T1000 (cell line): ENCODE measurements around the gene IQGAP1.

Source experiments
- DNase-seq: peaks from one replicate; lab custom pipeline; 2025; ENCODE audit warnings: mixed read lengths; lab: John Stamatoyannopoulos, UW

IQGAP1 gene

DNA sequence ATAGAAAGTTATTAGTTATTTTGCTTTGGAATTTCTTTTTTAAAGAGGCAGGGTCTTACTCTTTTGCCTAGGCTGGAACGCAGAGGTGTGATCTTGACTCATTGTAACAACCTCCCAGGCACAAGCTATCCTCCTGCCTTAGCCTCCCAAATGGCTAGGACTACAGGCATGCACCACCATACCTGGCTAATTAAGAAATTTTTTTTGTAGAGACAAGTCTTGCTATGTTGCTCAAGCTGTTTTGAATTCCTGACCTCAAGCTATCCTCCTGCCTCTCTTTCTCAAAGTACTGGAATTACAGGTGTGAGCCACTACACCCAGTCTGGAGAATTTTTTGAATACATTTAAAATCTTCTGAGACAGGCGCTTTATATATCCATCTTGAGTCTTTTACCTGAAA lies 49.5 kb downstream of the IQGAP1 start:
- no peak for DNase-seq

DNA sequence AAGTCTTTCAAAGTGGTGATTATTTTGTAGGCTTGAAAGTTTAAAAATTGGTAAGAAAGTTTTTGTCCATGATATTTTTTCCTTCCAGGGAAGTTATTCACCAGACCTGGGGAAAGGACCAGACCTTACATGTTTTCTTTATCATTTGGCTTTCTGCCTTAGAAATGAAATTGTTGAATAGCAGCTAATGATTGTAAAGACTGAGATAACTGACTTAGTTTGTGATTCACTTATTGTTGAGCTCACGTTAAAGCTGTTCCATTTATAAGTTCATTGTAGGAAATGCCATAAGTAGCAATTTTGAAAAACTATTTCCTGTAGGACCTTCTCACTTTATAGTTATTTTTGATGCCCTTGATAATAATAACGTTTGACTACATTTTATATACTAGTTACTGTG lies 51.9 kb downstream of the IQGAP1 start:
- DNase-seq: no peak

DNA sequence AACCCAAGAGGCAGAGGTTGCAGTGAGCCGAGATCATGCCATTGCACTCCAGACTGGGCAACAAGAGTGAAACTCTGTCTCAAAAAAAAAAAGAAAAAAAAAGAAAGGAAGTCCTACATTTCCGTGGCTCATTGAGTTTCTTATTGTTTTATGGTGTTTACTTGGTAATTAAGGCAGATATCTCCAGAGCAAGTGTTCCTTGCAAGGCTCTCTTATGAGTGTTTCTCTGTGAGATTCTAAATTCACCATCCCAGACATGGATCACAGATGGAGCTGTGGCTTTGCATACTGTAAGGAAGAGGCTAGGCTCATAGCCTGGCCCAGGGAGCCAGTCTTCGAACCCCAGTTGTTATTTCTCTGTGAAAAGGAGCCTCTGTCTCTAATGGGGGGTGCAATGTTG lies 53.0 kb downstream of the IQGAP1 start:
- no peak for DNase-seq

DNA sequence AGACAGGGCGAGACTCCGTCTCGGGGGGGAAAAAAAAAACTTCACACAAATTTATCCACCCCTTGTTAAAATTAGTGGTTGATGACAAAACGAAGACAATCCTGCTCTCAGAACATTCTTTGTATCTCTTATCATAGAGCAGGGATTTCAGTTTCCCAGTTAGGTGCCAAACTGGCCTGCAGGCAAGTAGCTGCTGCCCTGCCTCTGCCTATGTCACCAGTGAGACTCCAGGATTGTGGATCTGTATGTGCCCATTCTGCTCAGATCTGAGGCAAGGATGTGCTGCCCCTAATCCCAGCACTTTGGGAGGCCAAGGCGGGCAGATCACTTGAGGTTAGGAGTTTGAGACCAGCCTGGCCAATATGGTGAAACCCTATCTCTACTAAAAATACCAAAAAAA lies 54.4 kb downstream of the IQGAP1 start:
- no peak for DNase-seq

DNA sequence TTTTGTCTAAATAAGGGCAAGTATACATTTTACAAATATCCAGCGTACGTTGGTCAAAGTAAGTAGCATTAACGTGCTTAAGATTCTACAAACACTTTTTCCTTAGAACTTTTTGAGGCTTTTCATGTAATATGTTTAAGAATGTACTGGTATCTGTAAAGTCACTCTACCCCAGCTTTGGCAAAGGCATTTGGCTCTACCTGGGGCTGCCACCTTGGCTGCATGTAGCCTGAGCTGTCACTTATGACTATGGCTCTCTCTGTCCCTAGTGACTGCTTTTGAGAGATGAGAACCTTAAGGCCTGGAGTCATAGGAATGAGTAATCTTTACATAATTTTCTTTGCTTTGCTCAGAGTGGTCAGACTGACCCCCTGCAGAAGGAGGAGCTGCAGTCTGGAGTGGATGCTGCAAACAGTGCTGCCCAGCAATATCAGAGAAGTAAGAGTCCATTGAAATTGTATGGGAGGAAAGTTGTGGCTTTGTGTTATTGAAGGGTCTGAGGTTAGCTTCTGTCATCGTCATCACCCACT lies 61.2 kb downstream of the IQGAP1 start:
- no peak for DNase-seq

DNA sequence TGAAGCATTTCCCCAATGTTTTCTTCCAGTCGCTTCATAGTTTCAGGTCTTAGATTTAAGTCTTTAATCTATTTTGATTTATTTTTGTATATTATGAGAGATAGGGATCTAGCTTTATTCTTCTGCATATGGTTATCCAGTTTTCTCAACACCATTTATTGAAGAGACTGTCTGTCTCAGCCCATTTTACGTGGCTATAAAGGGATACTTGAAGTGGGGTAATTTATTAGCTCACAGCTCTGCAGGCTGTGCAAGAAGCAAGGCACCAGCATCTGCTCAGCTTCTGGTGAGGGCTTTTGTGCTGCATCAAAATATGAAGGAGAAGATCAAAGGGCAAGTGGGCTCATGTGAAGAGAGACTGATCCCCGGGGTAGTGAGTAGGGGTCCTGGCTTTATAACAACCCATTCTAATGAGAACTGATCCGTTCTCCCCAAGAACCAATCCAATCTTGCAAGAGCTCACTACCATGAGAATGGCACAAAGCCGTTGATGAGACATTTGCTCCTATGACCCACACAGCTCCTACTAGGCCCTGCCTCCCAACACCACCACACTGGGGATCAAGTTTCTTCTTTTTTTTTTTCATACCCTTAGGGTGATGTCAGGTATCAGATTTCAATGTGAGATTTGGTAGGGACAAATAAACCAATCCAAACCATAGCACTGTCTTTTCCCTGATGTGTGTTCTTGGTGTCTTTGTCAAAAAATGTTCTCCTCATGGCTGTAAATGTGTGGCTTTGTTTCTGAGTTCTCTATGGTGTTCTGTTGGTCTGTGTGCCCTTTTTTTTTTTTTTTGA lies 63.2 kb downstream of the IQGAP1 start:
- DNase-seq: no peak

DNA sequence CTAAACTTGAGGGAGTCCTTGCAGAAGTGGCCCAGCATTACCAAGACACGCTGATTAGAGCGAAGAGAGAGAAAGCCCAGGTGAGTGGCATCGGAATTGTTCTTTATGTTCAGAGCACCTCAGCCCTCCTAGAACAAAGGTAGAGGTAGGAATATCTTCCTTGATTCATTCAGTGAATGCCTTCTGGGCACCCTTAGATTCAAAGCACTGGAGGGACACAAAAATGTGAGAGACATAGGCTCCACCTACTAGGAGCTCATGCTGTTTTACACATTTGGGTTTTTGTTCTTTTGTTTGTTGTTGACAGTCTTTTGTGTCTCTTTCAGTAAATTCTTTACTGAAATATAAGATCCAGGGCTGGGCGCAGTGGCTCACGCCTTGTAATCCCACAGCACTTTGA lies 68.2 kb downstream of the IQGAP1 start:
- DNase-seq: no peak

DNA sequence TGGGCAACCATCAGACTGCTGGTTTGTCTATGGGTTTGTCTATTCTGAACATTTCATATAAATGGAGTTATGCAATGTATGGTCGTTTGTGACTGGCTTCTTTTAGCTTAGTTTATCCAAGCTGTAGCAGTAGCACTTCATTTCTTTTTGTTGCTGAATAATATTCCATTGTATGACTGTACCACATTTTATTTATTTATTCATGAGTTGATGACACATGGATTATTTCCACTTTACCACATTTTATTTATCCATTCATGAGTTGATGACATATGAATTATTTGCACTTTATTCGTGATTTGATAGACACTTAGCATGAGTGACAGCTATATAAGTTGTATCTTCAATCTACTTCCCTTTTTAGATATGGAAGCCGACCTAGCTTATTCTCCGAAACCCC lies 70.0 kb downstream of the IQGAP1 start:
- DNase-seq: no peak

DNA sequence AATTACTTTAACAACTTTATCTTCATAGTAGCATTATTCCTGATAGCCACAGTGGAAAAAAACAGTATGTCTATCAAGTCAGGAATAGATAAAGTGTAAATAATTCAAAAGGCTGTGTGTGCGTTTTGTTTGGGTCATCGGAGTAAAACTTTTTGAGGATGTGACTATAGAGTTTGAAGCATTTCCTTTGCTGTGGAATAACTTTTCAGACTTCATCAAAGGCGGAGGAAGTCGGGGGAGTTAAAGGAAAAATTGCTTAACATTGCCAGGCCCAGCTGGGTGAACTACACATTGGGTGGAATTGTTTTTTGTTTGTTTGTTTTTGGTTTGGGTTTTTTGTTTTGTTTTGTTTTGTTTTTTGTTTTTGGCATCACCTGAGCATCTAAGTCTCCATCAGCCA lies 71.3 kb downstream of the IQGAP1 start:
- DNase-seq: no peak

DNA sequence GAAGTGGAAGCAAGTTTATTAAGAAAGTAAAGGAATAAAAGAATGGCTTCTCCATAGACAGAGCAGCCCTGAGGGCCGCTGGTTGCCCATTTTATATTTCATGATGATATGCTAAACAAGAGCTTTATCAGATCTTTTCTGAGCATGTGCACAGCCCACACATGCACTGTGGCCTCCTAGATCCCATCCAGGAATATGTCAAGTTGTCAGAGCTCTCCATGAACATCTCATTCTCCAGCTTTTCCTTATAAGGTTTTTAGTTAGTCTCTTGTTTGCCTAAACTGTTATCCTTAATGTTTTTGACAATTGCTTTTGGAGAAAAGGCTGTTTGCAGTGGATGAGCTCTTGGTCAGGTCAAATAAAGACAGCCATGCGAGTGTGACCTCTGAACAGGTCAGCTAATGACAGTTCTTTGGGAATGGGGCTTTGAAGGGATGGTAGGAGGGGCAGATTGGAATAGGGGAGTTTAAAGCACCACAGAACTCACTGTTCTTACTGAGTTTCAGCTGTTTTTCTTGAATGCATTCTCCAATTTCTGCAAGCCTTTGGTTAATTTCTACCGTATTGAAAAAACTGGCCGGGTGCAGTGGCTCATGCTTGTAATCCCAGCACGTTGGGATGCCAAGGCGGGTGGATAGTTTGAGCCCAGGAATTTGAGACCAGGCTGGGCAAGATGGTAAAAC lies 72.2 kb downstream of the IQGAP1 start:
- no peak for DNase-seq

DNA sequence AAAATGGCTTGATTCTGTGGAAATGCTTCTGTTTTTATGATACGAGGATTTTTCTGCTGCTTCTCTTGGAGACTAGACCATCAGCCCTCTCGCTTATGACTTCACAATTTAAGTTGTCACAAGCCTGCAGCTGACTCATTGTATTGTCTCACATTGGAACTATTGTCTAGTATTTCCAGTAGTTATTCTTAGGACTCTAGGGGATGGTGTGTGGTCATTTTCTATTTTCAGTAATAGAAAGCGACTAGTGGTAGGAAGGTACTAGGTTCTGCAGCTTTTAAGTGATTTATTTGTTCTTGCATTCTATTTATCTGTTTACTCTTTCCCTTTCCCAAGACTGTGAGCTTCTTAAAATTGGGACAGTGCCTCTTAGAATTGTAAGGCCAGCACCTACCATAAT lies 75.3 kb downstream of the IQGAP1 start:
- no peak for DNase-seq

DNA sequence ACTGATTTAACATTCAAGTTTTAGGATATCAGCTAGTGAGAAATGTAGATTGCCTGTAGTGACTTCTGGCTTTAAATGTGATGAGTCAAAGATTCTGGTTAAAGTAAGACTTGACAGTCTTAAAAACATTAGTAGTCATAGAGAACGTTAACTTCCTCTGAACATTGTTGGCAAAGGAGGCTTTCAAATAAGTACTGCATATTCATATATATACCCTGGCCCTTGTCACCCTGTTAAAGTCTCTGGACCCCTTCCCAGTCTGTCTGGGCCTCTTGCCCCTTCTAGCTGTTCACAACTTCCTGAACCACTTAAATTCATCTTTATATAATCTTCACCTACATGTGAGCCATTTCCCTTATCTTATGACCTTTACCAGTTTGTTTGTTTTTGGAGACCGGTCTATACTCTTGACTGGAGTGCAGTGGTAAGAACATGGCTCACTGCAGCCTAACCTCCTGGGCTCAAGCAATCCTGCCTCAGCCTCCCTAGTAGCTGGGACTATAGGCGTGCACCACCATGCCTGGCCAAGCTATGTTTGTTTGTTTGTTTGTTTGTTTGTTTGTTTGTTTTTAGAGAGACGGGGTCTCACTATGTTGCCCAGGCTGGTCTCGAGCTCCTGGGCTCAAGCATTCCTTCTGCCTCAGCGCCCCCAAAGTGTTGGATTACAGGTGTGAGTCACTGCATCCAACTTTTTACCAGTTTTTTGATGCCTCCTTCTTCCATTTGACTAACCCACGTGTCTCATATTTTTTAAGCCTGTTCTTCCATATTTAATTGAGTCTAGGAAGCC lies 77.3 kb downstream of the IQGAP1 start:
- no peak for DNase-seq

DNA sequence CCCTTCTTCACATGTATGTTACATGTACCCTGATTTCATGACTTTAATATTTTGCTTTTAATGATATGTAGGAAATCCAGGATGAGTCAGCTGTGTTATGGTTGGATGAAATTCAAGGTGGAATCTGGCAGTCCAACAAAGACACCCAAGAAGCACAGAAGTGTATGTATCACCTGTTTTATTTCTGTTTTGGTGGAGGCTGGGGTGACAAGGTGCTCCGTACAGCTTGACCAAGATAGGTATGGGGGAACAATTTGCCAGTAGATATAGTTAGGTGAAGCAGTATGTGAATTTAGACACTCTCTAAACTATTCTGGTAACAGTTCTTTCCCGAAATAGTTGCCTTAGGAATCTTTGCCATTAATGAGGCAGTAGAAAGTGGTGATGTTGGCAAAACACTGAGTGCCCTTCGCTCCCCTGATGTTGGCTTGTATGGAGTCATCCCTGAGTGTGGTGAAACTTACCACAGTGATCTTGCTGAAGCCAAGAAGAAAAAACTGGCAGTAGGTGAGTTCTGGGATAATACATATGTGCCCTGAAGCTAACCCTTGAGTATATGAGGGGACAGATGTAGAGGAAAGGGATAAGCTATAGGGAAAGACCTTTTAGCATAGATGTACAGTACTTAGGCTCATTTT lies 78.0 kb downstream of the IQGAP1 start:
- DNase-seq: no peak

DNA sequence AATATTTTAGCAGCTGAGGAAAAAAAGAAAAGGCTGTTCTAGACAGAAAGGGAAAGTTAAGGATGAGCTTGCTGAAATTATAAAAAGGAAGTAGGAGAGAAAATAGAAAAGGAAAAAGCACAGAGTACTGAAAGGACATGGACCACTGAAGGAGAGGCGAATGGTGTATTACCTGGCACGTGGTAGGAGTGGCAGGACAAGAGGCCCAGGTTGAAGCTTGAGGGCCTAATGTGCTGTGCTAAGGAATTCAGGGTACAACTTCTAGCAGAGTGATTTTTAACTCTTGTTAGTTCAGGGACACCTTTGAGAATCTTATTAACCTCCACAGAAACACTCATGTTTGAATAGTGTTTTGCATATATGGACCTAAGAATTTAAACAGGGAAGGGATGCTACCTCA lies 81.7 kb downstream of the IQGAP1 start:
- no peak for DNase-seq

DNA sequence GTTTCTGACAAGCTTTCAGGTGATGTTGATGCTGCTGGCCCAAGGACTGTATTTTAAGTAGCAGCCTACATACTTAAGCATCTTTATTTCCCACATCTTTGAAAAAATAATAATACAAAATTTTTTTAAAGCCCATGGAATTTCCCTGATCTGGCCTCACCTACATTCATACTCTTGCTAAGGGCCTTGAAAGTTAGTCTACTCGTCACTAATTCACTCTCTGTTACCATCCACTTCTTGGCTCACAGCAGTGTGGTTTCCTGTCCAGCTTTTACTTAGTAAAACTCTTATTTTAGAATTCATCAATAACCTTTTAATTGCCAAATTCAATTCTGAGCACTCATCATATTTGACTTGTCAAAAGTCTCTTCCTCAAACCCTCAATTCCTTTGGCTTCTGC lies 82.4 kb downstream of the IQGAP1 start:
- no peak for DNase-seq

DNA sequence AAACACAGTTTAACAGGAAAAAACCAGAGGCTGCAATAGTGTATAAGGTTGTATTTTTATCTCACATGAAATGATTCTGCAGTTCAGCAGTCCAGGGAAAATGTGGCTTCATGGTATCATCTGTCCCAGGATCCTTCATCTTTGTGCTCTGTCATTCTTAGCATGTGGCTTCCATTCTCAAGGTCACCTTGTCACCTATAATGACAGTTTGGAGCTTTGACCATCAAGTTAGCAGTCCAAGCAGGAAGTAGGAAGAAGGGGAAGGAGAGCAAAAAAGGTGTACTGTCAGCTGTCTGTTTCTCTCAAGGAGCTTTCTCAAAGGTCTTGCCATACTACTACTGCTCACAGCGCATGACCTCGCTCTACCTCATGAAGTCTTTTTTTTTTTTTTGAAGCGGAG lies 83.1 kb downstream of the IQGAP1 start:
- DNase-seq: no peak

DNA sequence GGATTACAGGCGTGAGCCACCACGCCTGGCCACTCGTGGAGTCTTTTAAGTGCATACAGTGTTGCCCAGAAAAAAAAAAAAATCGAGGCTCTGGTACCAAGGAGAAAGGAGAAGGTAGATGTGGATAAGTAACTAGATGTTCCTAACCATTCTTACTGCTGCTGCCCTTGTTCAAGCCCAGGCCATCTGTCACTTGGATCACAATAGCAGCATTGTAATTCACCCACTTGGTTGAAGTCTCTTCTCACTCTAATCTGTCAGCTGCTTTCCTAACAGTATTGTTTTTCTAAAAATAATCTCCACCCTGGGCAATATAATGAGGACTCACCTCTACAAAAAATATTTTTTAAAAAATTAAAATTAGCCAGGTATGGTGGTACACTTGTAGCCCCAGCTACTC lies 83.7 kb downstream of the IQGAP1 start:
- DNase-seq: no peak

DNA sequence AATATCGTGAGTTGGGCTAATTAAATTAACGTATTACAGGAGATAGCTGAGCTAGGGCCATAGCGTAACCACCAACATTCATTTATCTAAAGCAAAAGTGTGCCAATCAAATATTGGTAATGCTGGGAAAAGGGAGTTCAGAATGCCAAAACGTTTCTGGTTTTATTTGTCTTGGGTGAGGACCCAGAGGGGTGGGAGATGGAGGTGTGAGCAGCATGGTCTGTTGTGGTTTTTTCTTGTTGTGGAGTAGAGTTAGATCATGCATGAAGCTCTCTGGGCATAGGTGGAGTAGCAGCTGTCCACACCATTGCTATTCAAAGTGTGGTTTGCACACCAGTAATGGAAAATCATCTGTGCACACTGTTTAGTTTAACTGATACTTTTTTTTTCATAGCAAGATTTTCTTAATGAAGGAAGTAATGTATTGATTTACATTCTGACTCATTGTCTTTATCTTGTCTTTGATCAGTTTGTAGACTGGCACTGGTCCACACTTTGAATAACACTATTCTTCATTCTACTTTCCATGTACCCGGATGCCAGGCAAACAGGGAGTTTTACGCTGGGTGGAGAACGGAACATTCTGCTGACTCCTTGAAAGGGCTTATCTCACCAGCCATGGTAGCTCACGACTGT lies 90.9 kb downstream of the IQGAP1 start:
- no peak for DNase-seq

DNA sequence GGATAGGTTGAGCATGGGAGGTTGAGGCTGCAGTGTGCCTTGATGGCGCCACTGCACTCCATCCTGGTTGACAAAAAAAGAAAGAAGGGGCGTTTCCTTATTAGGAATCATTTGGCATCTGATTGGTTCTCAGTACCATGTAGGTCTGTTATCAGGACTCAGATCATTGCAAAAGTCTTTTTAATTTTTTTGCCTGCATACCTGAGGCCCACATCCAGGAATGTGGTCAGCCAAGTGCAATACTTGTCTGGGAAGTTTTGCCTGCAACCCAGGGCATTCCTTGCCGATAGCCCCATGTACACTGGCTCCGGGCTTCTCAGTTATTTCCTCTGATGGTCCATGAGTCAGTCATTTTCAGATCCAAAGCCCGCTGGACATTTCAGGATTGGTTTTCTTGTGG lies 91.6 kb downstream of the IQGAP1 start:
- DNase-seq: no peak

DNA sequence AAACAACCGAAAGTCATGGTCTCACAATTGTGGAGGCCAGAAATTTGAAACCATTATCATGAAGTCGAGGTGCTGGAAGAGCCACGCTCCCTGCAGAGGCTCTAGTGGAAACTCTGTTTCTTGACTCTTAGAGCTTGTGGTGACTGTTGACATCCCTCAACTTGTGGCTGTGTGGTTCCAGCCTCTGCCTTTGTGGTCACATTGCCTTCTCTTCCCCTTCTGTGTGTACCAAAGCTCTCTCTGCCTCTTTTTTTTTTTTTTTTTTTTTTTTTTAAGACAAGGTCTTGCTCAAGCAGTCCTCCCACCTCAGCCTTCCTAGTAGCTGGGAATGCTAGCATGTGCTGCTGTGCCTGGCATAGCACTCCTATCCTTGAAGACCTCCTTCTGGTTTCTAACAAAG lies 93.0 kb downstream of the IQGAP1 start:
- no peak for DNase-seq

DNA sequence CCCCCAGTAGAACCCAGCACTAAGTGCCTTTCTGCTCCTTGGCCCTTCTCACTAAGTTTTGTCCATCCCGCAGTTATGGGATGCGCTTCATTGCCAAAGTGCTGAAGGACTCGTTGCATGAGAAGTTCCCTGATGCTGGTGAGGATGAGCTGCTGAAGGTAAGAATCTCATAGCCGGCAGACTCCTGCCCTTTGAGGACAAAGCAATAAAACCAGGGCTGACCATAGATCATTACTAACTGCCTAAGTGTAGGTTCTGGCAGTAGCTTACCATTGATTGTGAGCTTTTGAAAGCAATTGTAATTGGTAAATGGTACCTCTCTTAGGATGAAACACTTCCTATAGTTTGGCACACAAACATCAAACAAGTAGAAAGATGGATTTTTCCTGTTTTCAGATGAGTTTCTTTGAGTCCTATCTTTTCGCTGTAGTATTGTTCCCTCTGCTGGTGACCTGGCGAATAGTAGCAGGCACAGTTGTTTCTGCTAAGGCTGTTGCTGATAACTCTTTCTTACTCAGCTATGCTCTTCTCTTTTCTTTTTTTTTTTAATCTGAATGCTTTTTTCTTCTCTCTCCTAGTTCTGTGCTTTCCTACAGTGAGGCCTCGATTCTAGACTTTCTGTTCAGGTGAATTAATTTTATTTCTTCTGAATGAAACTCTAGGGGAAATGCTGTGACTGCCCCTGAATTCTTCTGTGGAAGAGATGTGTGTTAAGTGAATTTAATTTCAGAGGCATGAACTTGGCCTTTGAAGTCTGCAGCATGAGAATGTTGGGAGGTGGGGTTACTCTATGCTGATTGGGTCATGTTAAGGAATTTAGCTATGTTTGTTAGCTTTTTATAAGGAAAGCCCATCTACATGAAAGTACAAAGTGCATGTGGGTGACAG lies 94.3 kb downstream of the IQGAP1 start:
- no peak for DNase-seq
